NCI-H1105 treated with DMSO at 0.1 percent for 48 hours (cell line): Measurements from ENCODE around the gene RAD51D.
"Not testable (repeated sequence)": the region's sequence is repeated elsewhere in the genome, so short reads cannot be mapped to it uniquely, and the experiment has no call there.

Experiments
- DNase-seq: peaks from one replicate; lab custom pipeline; 2025; lab: John Stamatoyannopoulos, UW

Gene RAD51D

GRCh38 chr17:35119370-35120165, at the start of gene RAD51D:
RAD51D (minus strand) TSS chr17:35119860; CDS start chr17:35119613, 247 bp downstream.
- DNase-seq, result peak; percentile 70

- no peak for DNase-seq
These were observed 48.0 kb upstream of the RAD51D start for GRCh38 chr17:35167666-35168065.

GRCh38 chr17:35167046-35167445, 47.4 kb upstream of the RAD51D start:
- no peak for DNase-seq

- no peak for DNase-seq
These were observed 46.9 kb upstream of the RAD51D start for GRCh38 chr17:35166526-35166925.

DNA sequence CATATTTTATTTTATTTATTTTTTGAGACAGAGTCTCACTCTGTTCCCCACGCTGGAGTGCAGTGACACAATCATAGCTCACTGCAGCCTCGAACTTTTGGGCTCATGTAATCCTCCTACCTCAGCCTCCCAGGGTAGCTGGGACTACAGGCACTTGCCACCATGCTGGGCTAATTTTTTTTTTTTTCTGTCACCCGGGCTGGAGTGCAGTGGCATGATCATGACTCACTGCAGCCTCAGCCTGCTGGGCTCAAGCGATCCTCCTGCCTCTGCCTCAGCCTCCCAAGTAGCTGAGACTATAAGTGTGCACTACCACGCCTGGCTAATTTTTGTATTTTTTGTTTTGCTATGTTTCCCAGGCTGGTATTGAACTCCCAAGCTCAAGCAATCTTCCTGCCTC, 45.1 kb upstream of the RAD51D start:
- DNase-seq, result no peak

DNA sequence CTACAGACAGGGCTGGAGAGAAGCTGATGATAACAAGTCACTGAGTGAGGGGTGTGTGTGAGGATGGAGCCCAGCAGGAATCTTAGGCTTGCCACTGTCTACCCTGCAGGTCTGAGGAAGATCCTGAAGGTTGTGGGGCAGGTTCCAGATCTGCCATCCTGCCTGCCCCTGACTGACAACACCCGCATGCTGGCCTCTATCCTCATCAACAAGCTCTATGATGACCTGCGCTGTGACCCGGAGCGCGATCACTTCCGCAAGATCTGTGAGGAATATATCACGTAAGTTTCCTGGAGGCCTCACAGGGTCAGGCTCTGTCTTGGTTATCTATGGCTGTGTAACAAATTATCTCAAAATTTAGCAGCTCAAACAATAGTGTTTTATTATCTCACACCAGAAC, 44.2 kb upstream of the RAD51D start:
- no peak for DNase-seq

DNA sequence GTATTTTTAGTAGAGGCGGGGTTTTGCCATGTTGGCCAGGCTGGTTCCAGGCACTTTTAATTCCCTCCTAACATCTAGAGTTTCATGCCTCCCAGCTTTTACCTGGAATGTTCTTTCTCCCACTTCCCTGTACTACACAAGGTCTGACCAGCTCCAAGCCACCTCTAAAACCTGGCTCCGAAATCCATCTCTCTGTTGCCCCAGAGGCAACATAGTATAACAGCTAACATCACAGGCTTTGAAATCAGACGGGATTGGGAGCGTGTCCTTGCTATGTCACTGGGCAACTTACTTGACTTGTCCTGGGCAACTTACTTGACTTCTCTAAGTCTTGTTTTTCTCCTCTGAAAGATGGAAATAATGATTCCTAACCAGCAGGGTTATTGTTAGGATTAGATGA, 43.1 kb upstream of the RAD51D start:
- no peak for DNase-seq

DNA sequence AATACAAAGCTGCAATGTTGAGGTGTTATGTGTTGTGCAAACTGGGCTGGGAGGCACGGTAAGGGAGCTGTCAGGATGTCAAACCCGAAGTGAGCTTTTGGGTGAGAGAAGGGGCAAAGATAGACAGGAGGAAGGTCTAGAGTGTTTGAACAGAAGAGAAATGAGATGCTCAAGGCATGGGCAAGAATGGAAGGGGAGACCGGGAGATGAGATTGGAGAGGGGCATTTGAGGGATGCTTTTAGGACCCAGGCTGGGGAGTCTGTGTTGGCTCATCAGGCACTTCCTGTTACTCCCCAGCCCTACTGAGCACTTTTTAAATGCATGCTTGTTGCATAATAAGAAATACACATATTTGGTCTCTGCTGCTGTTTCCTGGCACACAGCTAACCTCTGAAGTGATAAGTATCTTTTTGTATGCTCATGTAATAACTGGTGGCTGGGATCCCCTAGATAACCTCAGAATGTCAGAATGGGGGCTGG, 41.7 kb upstream of the RAD51D start:
- DNase-seq, result no peak

DNA sequence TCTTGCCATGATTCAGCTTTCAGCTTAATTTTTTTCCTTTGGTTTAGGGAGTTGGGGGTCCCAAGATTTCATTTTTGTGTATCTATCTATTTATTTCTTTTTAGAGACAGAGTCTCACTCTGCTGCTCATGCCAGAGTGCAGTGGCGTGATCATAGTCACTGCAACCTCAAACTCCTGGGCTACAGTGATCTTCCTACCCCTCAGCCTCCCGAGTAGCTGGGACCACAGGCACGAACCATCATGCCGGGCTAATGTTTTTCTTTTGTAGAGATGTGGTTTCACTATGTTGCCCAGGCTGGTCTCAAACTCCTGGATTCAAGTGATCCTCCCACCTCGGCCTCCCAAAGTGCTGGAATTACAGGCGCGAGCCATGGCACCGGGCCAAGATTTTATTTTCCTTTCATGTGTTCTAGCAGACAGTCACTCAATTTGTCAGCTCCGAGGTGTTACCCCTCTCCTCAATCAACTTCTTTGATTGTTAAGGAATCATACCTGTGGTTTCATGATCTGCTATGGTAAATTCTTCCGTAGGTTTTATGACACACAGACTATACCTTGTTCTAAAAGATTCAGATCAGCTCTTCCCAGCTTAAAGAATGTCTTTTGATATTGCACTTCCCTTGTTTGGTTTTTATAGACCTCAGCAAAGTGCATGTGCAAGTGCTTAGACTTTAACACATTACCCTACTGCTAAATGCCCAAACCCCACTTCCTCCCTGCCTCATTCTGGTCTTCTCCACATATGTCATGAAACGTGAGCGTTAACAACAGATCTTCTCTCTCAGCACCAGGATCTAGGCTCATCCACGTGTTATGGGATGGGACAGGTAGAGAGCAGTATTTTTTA, 40.9 kb upstream of the RAD51D start:
- no peak for DNase-seq

- no peak for DNase-seq
These were observed 40.3 kb upstream of the RAD51D start for GRCh38 chr17:35159940-35160339.

GRCh38 chr17:35155246-35155645, 35.6 kb upstream of the RAD51D start:
- DNase-seq, result no peak

DNA sequence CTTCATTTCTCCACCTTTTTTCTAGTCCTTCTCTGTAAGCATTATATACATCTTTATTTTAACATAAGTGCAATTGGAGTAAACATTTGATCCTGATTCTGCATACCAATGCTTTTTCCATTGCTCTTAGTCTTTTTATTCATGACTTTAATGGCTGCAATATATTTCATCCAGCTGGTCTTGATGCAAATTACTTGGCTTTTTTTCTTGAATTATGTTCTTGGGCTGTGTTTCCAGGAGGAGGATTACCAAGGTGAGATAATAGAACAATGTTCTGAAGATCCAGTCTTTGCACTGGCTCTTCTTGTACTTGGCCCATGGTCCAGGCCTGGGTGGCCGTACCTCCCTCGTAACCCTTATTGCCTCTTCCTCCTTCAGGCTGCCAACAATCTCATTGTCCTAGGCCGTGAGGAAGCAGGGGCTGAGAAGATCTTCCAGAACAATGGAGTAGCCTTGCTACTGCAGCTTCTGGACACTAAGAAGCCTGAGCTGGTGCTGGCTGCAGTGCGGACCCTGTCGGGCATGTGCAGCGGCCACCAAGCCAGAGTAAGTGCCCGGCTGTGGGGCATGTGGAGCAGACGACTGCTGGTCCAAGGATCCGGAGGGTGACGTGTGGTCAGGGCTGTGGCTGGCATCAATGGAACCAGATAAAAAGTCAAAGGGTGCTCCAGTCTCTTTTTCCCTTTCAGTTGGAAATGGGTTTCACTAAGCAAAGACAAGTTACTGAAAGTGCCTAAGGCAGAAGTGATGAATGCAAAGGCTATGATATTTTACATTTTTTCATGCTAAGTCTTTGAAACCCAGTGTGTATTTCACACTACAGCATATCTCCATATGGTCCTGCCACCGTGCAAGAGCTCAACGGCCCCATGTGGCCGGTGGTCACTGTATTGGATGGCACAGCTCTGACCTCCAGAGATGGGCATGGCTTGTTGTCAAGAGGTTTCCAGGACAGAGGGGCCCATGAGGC, 34.8 kb upstream of the RAD51D start:
- DNase-seq, result no peak

DNA sequence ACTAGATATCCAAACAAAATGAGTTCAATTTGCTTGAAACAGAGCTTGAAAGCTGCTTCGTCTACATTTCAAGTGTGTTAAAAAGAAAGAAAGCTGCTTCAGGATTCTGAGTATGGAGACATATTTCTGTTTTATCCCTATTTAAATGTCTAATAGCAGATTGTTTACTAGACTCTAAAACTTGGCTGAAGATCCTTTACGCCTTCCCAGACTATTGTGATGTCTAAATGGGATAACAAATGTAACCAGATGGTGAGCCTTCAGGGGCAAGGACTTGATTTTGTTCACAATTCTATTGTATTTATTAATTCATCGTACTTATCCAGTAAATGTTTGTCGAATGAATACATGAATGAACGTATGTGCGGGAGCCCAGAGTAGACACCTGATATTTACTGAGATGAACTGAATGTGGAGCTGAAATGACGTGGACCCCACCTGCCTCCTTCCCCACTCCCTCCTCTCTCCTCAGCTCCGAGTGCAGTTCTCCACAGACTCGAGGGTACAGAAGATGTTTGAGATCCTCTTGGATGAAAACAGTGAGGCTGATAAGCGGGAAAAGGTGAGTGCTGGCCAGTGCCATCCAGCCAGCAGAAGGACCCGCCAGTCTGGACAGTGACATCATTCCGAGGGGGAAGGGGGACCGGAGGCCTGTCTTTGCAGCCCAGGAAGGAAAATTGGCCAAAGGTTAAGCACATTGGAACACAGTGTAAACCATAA, 32.9 kb upstream of the RAD51D start:
- DNase-seq, result no peak

GRCh38 chr17:35151080-35151479, 31.4 kb upstream of the RAD51D start:
- not testable (repeated sequence) for DNase-seq

- DNase-seq, result no peak
These were observed 30.3 kb upstream of the RAD51D start for GRCh38 chr17:35149941-35150340.

DNA sequence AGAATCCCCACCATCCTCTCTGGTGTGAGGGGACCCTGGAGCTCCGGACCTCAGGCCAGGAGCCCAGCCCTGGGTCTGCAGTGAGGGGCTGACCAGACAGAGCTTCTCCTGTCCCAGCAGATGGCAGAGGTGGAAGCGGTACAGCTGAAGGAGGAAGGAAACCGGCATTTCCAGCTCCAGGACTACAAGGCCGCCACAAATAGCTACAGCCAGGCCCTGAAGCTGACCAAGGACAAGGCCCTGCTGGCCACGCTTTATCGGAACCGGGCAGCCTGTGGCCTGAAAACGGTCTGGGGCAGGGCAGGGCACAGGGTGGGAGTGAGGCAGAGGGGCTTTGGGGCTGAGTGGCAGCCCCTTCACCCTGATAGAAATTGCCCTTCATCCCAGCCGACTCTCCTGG, 28.5 kb upstream of the RAD51D start:
- DNase-seq, result no peak

DNA sequence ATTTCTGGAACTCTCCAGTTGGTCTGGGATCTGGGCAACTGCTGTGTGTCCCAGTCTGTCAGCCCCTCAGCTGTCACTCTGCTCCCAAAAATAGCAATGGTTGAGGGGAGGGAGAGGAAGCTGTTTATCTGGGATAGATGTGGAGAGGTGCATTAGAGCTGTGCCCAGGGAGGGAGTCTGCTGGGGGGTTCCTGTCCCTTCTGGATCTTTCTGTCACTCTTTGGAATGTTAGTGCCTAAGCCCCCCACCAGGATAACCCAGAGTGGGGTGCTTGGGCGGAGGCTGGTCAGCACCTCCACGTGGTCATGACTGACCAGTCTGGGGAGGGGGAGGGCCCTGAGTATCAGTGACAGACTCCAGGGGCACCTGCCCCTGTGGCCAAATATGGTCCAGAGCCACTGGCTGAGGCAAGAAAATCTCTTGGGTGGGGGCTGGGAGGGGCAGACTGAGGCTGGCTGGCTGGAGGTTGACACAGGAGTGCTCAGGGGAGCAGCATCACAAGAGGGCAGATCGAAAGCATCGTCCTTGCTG, 27.8 kb upstream of the RAD51D start, which contains the start of gene UNC45B:
Gene UNC45B (plus strand): TSS at position 443 of the 531 bp plus-strand sequence. CDS start 447 bp downstream, outside the sequence.
- DNase-seq, result no peak

DNA sequence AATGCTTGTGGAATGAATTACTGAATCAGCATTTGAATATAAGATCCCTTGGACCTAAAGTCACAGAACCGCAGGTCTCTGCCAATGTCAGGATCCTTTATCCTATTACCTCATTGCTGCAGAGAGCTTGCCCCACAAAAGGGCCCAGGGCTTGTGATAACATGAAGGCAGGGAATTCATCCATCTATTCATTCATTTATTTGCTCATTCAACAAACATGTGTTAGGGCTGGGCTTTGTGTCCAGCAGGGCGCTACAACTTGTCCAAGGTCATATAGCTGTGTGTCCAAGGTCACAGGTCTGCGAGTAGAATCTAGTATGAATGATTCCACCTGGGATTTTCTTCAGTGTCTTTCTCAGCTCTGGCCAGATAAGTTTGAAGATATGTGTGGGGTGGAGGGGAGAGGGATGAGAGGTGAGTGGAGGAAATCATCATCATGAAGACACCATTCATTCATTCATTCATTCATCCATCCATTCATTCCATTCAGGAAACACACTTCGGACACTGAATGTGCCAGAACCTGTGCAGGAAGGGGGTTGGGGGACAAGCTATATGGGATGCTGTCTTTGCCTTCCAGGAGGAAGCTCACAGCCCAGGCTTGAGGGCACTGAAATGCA, 26.7 kb upstream of the RAD51D start:
- DNase-seq, result no peak

DNA sequence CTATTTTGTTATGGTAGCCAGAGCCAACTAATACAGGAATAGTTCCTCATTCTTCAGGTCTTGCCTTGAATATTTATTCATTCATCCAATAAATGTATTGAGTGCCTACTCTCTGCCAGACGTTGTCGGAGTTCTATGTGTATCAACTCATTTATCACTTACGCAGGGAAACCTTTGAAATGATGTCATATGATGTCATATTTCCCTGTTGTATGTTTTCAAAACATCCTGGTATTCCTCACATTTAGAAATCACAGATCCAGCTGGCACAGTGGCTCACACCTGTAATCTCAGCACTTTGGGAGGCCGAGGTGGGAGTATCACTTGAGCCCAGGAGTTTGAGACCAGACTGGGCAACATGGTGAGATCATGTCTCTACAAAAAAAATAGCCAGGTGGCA, 25.2 kb upstream of the RAD51D start:
- DNase-seq, result no peak

DNA sequence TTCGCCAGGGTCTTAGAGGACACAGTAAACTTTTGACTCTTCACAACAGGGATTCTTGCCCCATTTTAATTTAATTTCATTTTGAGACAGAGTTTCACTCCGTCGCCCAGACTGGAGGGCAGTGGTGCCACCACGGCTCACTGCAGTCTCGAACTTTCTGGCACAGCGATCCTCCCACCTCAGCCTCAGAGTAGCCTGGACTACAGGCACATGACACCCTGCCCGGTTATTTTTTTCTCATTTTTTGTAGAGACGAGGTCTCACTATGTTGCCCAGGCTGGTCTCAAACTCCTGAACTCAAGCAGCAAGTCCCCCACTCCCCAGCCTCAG, 22.8 kb upstream of the RAD51D start:
- no peak for DNase-seq
